ENCODE data around the gene CST11.

Gene CST11

DNA sequence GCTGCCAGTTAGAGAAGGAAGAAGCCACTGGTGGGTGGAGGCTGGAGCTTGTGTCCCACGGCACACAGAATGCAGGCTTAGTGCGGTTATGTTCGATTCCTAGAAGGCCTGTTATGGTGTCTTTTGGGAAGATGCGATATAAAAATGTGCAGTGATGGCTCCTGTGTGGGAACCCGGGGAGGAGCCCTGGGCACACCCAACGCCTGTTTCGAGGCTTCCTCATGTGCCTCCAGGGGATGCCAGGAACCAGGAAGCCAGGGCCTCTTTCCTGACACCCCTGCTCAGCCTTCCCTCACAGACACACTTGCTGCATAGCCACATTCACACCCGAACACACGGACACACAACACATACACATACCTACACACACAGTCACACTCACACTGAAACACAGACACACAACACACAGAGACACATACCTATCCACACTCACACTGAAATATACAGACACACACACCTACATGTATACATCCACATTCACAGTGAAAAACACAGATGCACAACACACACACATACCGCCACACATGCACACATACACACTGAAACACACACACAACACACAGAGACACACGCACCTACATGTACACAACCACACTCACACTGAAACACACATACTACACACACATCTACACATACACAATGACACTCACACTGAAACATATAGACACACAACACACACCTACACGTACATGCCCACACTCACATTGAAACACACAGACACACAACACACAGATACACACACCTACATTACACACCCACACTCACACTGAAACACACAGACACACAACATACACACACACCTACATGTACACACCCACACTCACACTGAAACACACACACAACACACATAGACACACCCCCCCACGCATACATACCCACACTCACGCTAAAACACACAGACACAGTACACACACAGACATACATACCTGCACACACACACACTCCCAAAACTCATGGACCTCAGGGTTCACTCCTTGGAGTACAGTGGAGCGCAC, 1.2 kb upstream of the CST11 start:
- no peak for DNase-seq

DNA sequence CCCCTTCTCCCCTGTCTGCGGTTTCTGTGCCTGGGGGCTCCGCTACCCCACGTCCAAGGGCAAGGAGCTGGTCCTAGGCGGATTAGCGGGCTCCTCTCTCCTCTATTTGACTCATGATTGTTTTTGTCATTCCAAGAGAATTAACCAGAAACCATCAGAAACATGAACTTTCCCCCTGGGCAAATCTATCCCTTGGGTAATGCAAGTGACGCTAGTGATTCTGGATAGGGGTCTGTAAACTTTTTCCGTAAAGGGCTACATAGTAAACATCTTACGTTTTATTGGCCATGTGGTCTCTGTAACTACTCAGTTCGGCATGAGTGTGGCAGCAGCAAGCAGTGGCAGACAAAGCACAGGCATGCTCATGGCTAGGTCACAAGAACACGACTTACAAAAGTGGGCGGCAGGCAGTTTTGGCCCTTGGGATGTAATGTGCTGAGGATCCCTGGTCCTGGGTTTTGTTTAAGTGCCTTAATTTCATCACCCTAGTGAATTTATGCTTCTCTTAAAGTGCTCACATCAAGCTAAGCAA, 654 bp downstream of the CST11 start:
- DNase-seq: no peak

DNA sequence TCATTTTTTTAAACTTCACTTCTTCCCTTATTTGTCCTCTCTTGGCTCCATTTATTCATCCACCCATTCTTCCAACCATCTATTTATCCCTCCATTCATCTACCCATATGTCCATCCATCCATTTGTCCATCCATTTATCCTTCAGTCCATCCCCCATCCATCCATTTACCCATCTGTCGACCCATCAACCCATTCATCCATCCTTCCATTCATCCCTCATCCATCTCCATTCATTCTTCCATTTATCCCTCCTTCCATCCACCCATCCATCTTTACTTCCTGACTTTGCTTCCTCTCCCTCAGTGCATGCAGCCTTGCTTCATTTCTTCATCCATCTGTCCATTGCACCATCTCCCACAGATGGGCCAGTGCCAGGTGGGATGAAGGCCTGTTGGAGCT, 1.8 kb downstream of the CST11 start:
- DNase-seq: no peak

DNA sequence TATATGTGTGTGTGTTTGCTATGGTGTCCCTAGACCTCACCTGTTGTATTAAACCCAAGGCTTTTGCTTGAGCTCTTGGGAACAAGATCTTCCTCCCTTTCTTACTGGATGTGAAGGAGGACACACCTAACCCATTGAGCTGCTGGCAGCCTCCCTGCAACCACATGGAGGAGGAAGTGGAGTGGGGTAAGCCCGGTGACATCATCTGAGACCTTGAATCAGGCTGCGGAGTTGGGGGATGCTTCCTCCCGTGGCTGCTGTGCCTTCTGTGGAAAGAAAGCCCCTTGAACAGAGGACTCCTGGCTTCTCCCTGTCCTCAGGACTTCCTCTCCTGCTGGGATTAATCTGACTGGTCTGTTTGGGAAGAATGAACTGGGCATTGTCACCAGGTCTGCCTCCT, 3.3 kb downstream of the CST11 start:
- DNase-seq: no peak

DNA sequence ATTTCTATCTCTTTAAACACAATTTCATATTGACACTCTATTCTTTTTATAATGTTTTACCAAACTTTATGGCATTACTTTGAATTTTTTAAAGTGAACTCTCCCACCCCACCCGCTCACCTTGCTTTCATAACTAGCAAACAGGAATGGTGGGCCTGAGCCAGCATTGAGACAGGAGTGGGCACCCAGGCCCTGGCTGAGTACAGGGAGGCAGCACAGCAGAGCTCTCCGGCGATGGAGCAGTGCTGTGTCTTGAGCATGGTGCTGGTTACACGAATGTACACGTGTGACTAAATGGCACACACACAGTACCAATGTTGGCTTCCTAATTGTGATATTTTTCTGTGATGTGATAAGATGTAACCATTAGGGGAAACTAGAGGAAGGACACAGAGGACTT, 4.5 kb downstream of the CST11 start:
- no peak for DNase-seq

DNA sequence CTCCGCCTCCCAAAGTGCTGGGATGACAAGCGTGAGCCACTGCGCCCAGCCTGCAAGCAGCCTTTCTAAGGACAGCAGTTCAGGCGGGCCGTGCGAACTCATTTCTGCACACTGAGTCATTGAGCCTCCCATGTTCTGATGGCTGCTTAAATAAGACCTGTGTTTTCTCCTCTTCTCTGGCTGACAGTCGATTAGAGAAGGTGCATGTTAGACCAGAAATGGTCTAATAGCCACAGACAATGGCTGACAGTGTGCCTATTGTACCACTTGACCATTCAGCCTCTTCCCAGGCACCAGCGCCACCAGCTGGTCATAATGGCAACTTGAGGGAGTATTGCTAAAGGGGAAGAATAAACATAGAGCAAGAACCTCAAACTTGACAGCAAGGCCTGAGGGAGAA, 6.2 kb downstream of the CST11 start:
- peak; percentile 59 for DNase-seq

DNA sequence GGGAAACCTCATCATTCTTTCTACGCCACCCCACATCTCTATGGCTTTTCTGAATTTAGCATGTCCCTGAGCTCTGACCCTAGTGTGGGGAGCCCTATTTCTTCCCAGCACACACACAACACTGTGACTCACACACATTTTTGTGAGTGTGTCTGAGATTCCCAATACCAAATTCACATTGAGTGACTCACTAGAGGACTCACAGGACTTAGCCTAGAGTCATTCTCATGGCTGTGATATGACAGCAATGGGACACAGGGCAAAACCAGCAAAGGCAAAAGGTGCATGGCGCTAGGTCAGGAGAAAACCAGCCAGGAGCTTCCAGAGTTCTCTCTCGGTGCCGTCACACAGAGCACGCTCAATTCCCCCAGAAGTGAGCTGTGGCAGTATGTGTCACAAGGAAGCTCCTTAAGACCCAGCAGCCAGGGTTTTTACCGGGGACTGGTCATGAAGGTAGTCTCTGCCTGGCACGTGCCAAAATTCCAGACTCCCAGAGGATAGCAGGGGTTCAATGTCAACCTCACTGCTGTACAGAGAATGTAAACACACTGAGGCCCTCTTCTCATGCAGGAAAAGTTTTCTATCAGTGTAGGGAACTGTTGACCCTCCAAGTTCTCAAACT, 7.0 kb downstream of the CST11 start:
- no peak for DNase-seq

DNA sequence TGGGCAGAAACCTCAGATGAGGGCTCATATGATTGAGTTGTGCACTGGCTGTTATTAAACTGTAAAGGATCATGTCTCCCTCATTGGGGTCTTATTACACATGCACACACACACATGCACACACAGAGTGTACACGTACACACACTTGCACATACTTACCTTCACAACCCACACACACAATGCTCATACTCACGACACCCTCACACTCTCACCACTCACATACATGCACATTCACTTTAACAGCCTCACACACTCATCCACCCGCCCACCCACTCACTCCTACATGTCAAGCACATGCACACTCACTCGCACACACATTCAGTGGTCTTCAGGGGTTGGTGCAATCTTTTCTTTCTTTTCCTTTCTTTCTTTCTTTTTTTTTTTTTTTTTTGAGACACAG, 7.8 kb downstream of the CST11 start:
- DNase-seq: no peak

DNA sequence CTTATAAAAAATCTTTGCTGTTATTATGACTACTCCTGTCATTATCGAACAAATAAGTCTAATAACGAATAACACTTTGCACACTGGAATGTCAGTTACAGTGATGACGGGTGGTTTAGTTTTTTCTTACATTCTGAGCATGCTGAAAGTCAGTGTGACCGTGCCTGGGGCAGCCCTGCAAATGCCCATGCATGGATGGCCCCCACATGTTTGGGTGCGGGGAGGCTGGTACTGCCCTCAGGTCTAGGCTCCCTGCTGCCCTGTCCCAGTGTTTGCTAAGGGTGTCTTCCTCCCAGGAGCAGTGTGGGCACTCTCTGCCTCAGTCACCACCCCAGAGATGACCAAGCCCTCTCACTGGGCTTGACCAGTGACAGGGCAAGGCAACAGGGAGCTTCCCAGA, 10.2 kb downstream of the CST11 start:
- DNase-seq: no peak

DNA sequence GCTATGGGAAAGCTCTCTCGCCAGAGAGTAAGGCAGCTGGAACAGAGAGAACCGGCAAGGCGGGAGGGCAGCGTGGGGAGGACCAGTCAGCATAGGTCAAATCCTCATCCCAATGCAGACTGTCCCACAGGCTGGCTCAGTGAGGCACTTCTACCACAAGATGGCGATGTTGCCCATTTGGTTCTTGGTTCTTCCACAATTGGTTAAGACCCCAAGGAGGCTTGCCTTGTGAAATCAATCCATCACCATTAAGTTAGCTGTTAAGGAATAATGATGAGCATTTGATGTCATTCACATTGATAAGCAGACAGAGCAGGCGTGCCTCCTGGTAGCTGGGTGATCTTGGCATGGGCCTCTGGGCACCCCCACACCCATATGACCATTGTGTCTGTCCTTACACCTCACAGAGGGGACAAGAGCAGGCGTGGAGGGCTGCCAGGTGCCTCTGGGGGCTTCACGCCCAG, 10.8 kb downstream of the CST11 start:
- peak; percentile 72 for DNase-seq

DNA sequence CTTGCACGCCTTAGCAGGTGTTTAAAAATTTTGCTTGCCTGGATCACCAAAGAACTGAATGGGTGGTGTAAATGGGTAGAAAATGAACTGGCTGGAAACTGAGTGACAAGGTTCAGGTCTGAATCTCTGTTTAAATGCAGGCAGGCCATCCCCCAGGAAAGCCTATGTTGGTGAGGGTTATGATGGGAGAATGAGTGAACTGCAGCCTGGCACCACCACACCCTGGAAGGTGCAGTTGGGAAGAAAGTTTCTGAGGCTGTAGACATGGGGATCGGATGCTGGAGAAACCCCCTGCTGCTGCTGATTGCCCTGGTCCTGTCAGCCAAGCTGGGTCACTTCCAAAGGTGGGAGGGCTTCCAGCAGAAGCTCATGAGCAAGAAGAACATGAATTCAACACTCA, 12.7 kb downstream of the CST11 start:
- DNase-seq: no peak

DNA sequence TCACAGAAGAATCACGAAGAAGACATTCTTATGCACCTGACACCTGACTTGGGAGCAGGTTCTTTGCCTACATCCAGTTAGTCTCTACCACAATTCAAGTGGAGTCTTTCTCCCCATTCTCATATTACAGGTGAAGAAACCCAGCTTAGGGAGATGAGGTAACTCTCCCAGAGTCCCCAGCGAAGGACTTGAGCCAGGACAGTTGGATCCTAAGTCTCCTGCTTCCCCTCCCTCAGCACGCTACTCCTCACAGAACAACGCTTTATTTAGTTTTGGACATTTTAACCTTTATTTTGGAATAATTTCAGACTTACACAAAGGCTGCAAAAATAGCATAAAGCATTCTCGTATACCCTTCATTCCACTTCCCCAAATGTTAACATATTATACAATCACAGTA, 14.0 kb downstream of the CST11 start:
- no peak for DNase-seq

DNA sequence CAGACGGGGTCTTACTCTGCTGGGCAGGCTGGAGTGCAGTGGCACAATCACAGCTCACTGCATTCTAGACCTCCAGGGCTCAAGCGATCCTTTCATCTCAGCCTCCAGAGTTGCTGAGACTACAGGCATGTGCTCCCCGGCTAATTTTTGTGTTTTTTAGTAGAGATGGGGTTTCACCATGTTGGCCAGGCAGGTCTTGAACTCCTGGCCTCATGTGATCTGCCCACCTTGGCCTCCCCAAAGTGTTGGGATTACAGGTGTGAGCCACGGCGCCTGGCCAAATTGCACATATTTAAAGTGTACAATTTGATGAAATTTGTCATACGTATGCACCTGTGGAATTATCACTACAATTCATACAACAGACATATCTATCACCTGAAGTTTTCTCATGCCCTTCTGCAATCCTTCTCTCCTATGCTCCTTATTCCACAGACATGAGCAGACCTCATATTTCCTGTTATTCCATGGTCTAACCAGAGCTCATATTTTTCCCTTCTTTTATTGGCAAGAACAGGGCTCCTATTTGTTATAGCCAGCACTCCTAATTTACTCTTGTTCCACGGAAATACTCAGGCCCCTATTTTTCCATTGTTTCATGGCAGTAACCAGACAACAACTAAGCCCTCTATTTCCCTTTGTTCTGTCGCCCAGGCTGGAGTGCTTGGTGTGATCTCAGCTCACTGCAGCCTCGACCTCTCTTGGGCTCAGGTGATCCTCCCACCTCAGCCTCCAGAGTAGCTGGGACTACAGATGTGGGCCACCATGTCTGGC, 15.4 kb downstream of the CST11 start:
- no peak for DNase-seq

DNA sequence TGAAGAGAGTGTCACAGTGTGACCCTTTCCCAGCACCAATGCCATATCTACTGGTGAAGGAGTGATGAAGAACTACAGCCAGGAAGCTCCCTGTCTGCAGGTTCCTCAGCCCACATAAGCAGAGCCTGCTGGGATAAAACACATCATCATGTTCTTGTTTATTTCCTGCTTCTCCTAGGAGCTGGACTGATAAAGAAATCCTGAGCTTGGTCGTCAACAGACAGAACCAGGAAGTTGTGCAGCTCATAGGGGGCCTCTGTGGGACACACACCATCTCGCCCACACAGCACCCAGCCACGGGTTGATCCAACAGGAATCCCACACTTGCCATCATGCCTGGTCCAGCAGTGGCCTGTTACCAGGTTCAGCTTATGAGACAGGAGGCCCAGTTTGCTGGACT, 16.0 kb downstream of the CST11 start:
- DNase-seq: no peak

DNA sequence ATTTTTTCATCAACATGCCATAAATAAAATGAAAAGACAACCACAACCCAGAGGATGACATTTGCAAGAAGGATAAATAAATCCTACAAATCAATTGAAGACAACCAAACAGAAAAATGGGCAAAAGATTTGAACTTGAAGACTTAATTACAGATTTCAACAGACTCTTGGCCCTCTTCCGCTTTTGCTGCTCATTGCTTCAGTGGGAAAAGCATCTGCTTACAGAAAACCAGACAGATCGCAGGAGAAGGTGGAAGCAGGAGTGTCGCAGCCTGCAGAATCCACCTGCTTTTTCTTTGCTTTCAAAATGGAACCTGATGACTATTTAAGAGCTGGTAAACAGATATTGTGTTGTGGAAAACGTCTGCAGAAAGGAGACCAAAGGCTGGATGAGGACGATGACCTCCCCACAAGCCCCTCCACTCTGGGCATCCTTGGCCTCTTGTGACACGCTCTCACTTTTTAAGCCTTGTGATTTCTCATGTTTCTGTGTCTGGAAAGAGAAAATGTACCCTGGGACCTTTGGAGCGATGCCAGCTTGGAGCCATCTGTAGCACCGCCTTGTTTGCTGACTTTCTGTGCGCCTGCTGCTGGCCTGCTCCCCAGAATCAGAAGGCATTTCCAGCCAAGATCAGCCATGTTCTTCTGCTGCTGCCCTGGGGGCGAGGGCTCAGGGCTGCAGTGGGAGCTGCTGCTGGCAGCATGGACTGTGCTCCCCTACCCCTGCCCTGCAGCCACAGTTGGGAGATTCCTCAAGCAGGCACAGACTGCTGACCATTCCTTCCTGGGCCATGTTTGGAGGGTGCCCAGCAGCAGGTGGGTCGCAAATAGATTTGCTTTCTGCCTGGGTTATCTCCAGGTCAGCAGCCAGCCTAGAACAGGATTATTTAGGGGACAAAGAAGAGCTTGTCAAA, 16.8 kb downstream of the CST11 start:
- DNase-seq: peak; percentile 53

DNA sequence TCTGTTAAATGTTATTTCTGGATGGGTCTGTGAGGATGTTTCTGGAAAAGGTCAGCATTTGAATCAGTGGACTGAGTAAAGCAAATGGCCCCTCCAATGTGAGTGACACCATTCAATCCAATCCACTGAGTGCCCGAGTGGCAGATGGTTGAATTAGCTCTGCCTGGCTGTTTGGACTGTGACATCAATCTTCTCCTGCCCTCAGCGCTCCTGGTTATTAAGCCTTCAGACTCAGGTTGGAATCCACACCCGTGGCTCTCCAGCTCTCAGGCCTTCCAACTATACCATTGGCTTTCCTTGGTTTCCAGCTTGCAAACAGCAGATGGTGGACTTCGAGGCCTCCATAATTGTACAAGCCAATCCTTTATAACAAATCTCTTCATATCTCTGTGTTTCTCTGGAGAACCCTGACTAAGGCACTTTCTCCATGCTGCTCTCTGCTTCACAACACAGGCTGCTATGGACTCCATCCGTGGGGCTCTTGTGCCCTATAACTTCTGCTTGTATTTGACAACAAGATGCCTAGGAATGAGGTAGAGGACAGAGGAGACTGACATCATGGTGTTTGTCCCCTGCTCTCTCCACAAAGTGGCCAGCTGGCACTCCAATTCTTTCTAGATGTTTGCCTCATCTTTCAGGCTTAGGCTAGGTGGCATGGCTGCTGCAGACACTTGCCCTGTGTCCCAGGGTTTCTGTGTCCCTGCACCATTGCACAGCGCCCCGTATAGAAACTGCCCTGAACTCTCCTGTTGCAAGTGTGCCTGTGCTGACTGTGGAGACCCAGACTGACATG, 18.0 kb downstream of the CST11 start:
- no peak for DNase-seq

DNA sequence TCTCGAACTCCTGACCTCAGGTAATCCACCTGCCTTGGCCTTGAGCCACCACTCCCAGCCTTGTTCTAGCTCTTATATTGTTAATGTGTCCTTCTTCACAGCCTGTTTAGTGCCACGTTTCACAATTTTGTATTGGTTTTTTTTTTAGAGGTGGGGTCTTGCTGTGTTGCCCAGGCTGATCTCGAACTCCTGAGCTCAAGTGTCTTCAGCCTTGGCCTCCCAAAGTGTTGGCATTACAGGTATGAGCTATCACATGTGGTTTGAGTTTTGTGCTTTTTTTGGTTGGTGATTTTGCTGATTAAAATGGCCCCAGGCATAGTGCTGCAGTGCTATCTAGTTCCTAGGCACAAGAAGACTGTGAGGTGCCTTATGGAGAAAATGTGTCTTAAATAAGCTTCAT, 19.0 kb downstream of the CST11 start:
- no peak for DNase-seq

DNA sequence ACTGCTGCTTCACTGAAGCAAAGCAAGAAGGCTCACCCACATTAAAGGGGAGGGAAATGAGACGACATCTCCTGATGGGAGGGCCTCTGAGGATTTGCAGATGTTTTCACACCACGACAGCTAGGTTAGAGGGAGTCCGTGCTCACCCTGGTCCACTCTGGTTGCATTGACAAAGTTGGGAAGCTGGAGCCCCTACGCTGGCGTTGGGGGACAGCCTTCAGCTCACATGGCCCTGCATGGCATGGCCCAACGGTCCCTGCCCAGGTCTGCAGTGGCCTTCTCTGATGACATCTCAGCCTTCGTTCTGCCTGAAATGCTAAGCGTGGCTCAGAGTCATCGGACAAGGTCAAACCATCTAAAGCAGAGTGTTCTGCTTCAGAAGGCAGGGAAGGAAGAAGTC, 27.5 kb downstream of the CST11 start:
- DNase-seq: no peak

DNA sequence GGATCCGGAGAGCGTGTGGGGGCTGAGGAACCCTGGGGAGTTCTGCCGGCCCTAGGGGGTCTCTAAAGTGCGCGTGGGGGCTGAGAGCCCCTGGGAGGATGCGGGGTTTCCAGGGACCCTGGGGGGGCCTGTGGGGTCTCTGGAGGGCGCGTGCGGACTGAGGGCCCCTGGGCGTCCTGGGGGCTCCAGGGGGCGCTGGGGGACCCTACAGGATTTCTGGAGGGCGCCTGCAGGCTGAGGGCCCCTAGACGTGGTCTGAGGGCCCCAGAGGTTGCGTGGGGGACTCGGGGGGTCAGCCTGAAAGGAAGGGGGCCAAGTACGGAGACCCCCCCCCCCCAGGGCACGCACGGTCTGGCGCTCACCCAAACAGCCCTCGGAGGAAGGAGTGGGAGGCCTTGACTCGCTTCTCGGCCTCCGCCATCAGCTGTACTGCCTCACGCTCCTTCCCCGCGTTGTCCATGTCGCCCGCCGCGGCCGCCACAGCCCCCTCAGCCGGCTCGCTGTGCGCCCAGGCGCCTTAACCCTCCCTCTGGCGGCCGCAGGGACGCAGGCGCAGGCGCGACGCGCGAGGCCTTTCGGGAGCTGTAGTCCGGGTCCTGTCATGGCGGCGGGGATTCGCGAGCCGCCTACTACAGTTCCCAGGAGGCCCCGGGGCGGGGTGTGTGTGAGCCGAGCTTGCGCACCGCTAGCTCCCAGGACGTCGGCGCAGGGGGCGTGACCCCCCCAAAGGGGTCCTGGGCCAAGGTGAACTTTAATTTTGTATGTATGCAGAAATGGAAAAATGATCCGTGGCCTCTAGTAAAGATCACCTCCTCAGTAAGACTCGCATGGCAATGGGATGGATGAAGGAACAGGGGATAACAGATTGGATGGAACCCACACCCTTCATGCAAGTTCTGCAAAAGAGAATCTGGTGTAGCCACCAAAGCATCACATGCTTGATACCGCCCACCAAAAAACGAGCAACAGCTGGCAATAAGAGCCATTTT, 31.4 kb downstream of the CST11 start, which contains the start of gene NAPB:
Gene NAPB, minus strand, starts transcription at position 546 of the 989 bp plus-strand sequence. Its CDS starts 86 bp downstream, at position 460.
- peak; percentile 97 for DNase-seq
